HepG2 (cell line): ENCODE data around the gene SLC34A3. TPM values are rescaled to one million over a fixed set of nuclear protein-coding genes. Genes with fewer than 3 reads are reported as not detected.

Source experiments
- ATAC-seq: fragments of 200-7000 bp; cut with Tn5 transposase; 3 replicates; pipeline ENCODE4 v1.9.1; 2020; ENCODE audit warnings: mild to moderate bottlenecking, moderate library complexity
- BruUV-seq: library from RNA; stranded (reverse); fragments of 400-500 nt; replicated peaks from 2 replicates; lab custom pipeline; 2021; lab: Mats Ljungman, UMichigan
- CTCF ChIA-PET: fragments of 300-600 bp; formaldehyde crosslinking; extraction: SDS; loops from one replicate; lab custom pipeline; 2021; ENCODE audit warnings: low total read pairs, inconsistent platforms, low intra/inter-chr PET ratio; lab: Yijun Ruan, JAX
- POLR2A ChIA-PET: fragments of 350-600 bp; sonication (Branson Sonifier 250); formaldehyde crosslinking; loops from one replicate; lab custom pipeline; 2020; ENCODE audit warnings: antibody characterized with exemption, inconsistent platforms; lab: Yijun Ruan, JAX
- DNase-seq: peaks from one replicate; pipeline ENCODE4 v3.0.0-alpha.2; 2015; ENCODE audit warnings: low spot score
- FAIRE-seq: peaks from 3 replicates; lab custom pipeline; 2011; peaks lifted over from hg19 to GRCh38; lab: Jason Lieb, UNC
- H2AFZ ChIP-seq: one replicate; pipeline ENCODE4 v1.6.1; 2011; ENCODE audit warnings: low read length, inconsistent platforms
- H3K27ac ChIP-seq: fragments of 300-600 bp; 3 replicates; pipeline ENCODE4 v1.8.0; 2011; ENCODE audit warnings: mixed run types, mild to moderate bottlenecking, mixed read lengths, low read length, inconsistent platforms; ENCODE audit not compliant: insufficient read depth; ENCODE audit errors: extremely low read length
- H3K27me3 ChIP-seq, 2 experiments: fragments of 200-600 bp in 1 of 2; 2 replicates in 1 of 2; 3 replicates in 1 of 2; pipeline versions ENCODE4 v1.6.0 to v1.8.0; 2011; ENCODE audit warnings: low read length in 2 of 2, mild to moderate bottlenecking in 2 of 2, moderate library complexity in 2 of 2, inconsistent platforms in 1 of 2; ENCODE audit not compliant: insufficient read depth in 2 of 2, control insufficient read depth in 1 of 2
- H3K36me3 ChIP-seq, 2 experiments: fragments of 200-600 bp in 1 of 2; replicated peaks in 1 of 2; 2 replicates in 1 of 2; 3 replicates in 1 of 2; pipeline versions ENCODE4 v1.5.1 to v1.8.0; 2011; ENCODE audit warnings: low read length in 2 of 2, inconsistent platforms in 1 of 2; ENCODE audit not compliant: insufficient read depth in 2 of 2, control insufficient read depth in 1 of 2
- H3K4me1 ChIP-seq: 2 replicates; pipeline ENCODE4 v1.5.1; 2012; ENCODE audit warnings: low read length, inconsistent platforms; ENCODE audit not compliant: insufficient read depth
- H3K4me2 ChIP-seq: 2 replicates; pipeline ENCODE4 v1.6.0; 2011; ENCODE audit warnings: low read depth, low read length, inconsistent platforms
- H3K4me3 ChIP-seq, 3 experiments: fragments of 200-600 bp in 1 of 3; sonication (generic), shearing (Covaris generic) in 1 of 3; replicated peaks in 1 of 3; 2 replicates each; pipeline ENCODE4 v1.5.1; 2011 to 2016; ENCODE audit warnings: low read length in 3 of 3, inconsistent platforms in 2 of 3, low read depth in 2 of 3, mild to moderate bottlenecking in 2 of 3, control low read depth in 1 of 3, mixed read lengths in 1 of 3; ENCODE audit not compliant: insufficient read depth in 1 of 3
- H3K79me2 ChIP-seq: one replicate; pipeline ENCODE4 v1.6.1; 2011; ENCODE audit warnings: low read length, inconsistent platforms; ENCODE audit not compliant: insufficient read depth
- H3K9ac ChIP-seq: 2 replicates; pipeline ENCODE4 v1.6.0; 2011; ENCODE audit warnings: mild to moderate bottlenecking, low read depth, low read length, inconsistent platforms; ENCODE audit not compliant: insufficient read depth
- H3K9me3 ChIP-seq: 2 replicates; pipeline ENCODE4 v1.5.1; 2012; ENCODE audit warnings: mild to moderate bottlenecking, low read length
- H4K20me1 ChIP-seq: 2 replicates; pipeline ENCODE4 v1.6.0; 2011; ENCODE audit warnings: inconsistent platforms, mild to moderate bottlenecking, low read length, moderate library complexity; ENCODE audit not compliant: insufficient read depth
- AGO2 ChIP-seq: fragments of 200-400 bp; formaldehyde crosslinking; optimal IDR thresholded peaks from 2 replicates; pipeline ENCODE3; 2017; ENCODE audit warnings: mild to moderate bottlenecking, low read depth, low read length, moderate library complexity
- ASH2L ChIP-seq: fragments of 300-600, 200-600 bp; sonication (generic); IDR thresholded peaks from 2 replicates; pipeline ENCODE4 v1.7.0; 2017; ENCODE audit warnings: low read depth, mild to moderate bottlenecking, moderate library complexity, mixed read lengths, low read length; ENCODE audit not compliant: insufficient read length
- E2F5 ChIP-seq: sonication (generic); formaldehyde crosslinking; conservative IDR thresholded peaks from 2 replicates; pipeline ENCODE4 v1.4.0; 2020; ENCODE audit warnings: missing genetic modification reagents
- FOSL1 ChIP-seq: sonication (generic); formaldehyde crosslinking; IDR thresholded peaks from 2 replicates; pipeline ENCODE4 v1.9.0; 2021; ENCODE audit warnings: missing genetic modification reagents, borderline replicate concordance
- FOXO1 ChIP-seq: sonication (generic); formaldehyde crosslinking; IDR thresholded peaks from 2 replicates; pipeline ENCODE4 v1.4.0; 2020; ENCODE audit warnings: missing genetic modification reagents
- GPN1 ChIP-seq: sonication (generic); formaldehyde crosslinking; IDR thresholded peaks from 2 replicates; pipeline ENCODE4 v1.5.1; 2020; ENCODE audit warnings: missing genetic modification reagents, borderline replicate concordance
- HNF4A ChIP-seq: sonication (generic); formaldehyde crosslinking; IDR thresholded peaks from 2 replicates; pipeline ENCODE4 v1.4.0; 2020; ENCODE audit warnings: missing genetic modification reagents
- IKZF4 ChIP-seq: sonication (generic); formaldehyde crosslinking; IDR thresholded peaks from 2 replicates; pipeline ENCODE4 v1.5.1; 2020; ENCODE audit warnings: borderline replicate concordance, mild to moderate bottlenecking, low read depth, missing genetic modification reagents; ENCODE audit errors: not compliant biosample characterization
- ISL2 ChIP-seq: sonication (generic); formaldehyde crosslinking; IDR thresholded peaks from 2 replicates; pipeline ENCODE4 v1.5.0; 2020; ENCODE audit warnings: missing genetic modification reagents
- MAF1 ChIP-seq: sonication (generic); formaldehyde crosslinking; IDR thresholded peaks from 2 replicates; pipeline ENCODE4 v1.5.0; 2020; ENCODE audit warnings: missing genetic modification reagents, borderline replicate concordance
- MEF2D ChIP-seq: sonication (generic); formaldehyde crosslinking; IDR thresholded peaks from 2 replicates; pipeline ENCODE4 v1.5.1; 2020; ENCODE audit warnings: mild to moderate bottlenecking, missing genetic modification reagents
- MEIS1 ChIP-seq: sonication (generic); formaldehyde crosslinking; IDR thresholded peaks from 2 replicates; pipeline ENCODE4 v1.9.0; 2021; ENCODE audit warnings: mild to moderate bottlenecking, missing genetic modification reagents, moderate library complexity, borderline replicate concordance
- PAF1 ChIP-seq: IDR thresholded peaks from 2 replicates; pipeline ENCODE4 v1.6.1; 2016; ENCODE audit warnings: missing genetic modification reagents, missing compliant biosample characterization
- SRSF9 ChIP-seq: fragments of 200-400 bp; formaldehyde crosslinking; IDR thresholded peaks from 2 replicates; pipeline ENCODE4 v1.6.1; 2018; ENCODE audit warnings: borderline replicate concordance, mild to moderate bottlenecking, low read depth, low read length; ENCODE audit not compliant: insufficient read depth, poor library complexity, severe bottlenecking
- SSRP1 ChIP-seq: IDR thresholded peaks from 2 replicates; pipeline ENCODE4 v1.6.1; 2016; ENCODE audit warnings: control low read depth
- THAP8 ChIP-seq: sonication (generic); formaldehyde crosslinking; IDR thresholded peaks from 2 replicates; pipeline ENCODE4 v1.5.1; 2020; ENCODE audit warnings: missing genetic modification reagents, mild to moderate bottlenecking, borderline replicate concordance
- TRIM24 ChIP-seq: sonication (generic); formaldehyde crosslinking; IDR thresholded peaks from 2 replicates; pipeline ENCODE4 v1.8.0; 2022; ENCODE audit warnings: mild to moderate bottlenecking, missing genetic modification reagents
- ZFP82 ChIP-seq: sonication (generic); formaldehyde crosslinking; IDR thresholded peaks from 2 replicates; pipeline ENCODE4 v1.5.1; 2020; ENCODE audit warnings: mild to moderate bottlenecking, missing genetic modification reagents, borderline replicate concordance
- ZNF18 ChIP-seq: sonication (generic); formaldehyde crosslinking; IDR thresholded peaks from 2 replicates; pipeline ENCODE4 v1.8.0; 2022; ENCODE audit warnings: mild to moderate bottlenecking, missing genetic modification reagents; ENCODE audit not compliant: insufficient replicate concordance
- ZNF343 ChIP-seq: sonication (generic); formaldehyde crosslinking; IDR thresholded peaks from 2 replicates; pipeline ENCODE4 v1.4.0; 2020; ENCODE audit warnings: mild to moderate bottlenecking, missing genetic modification reagents
- ZNF547 ChIP-seq: sonication (generic); formaldehyde crosslinking; IDR thresholded peaks from 2 replicates; pipeline ENCODE4 v1.5.1; 2020; ENCODE audit warnings: mild to moderate bottlenecking, missing genetic modification reagents
- ZNF724P ChIP-seq: sonication (generic); formaldehyde crosslinking; IDR thresholded peaks from 2 replicates; pipeline ENCODE4 v1.8.0; 2022; ENCODE audit warnings: missing genetic modification reagents, borderline replicate concordance
- WGBS: methylation state at CpG from one replicate; pipeline ENCODE4 v1.1.6; 2017; ENCODE audit warnings: low lambda C conversion rate; 5-methylcytosine and 5-hydroxymethylcytosine counted together
- in situ Hi-C: cut with HindIII; loops from 2 replicates; pipeline ENCODE4 v1.10.0; 2017; ENCODE audit warnings: low pct_unique_long_range_greater_than_20kb; ENCODE audit not compliant: extremely low pct_ligation_motif_present
- intact Hi-C: fragments of 100-400 bp; cut with micrococcal nuclease; formaldehyde crosslinking; loops from one replicate; pipeline ENCODE4 v1.10.0; 2022; ENCODE audit not compliant: unreplicated experiment
- polyA plus RNA-seq, 8 experiments: library from polyadenylated mRNA; depleted of rRNA in 3 of 8; stranded (reverse) in 7 of 8; unstranded in 1 of 8; fragments of >200 nt; fragmentation: Illumina TruSeq in 4 of 8; extraction: Trizol in 4 of 8; gene quantifications; 2 replicates each; pipeline versions ENCODE4 v1.2.1 to v1.2.3, GENCODE V29; 2011 to 2016; ENCODE audit warnings: low read depth in 4 of 8, missing spikeins in 1 of 8, mixed read lengths in 1 of 8; ENCODE audit not compliant: insufficient read depth in 1 of 8
- total RNA-seq, 5 experiments: library from RNA; depleted of rRNA; stranded (reverse); fragments of >200 nt; fragmentation: Illumina TruSeq; extraction: Trizol; gene quantifications; 2 replicates each; pipeline ENCODE4 v1.2.3, GENCODE V29; 2016; ENCODE audit warnings: low read depth in 1 of 5

The SLC34A3 gene
- total and polyA plus RNA-seq, 2 of the 13 experiments (the other 11 are each of a cell fraction or from before 2014, with no cell fraction given): 0.07 to 1.0 TPM

GRCh38 chr9:137201205-137201868 lies 29.4 kb upstream of the SLC34A3 start (continued):
- TF ChIP-seq ZNF547 (0 out of 2 replicates have a peak, but pooled peaks have one; percentile 2), MEF2D (CRISPR knock-in tag) (peak; percentile 3; the same call in 1 of the 2 replicates), MEIS1 (CRISPR knock-in tag) (no peak), ZNF724P (no peak), GPN1 (CRISPR knock-in tag) (no peak), ZFP82 (peak; percentile 14; the same call in 1 of the 2 replicates), ZNF343 (no peak; the same call in 1 of the 2 replicates), FOSL1 (CRISPR knock-in tag) (no peak), E2F5 (CRISPR knock-in tag) (no peak), THAP8 (no peak)

- Histone ChIP-seq H3K36me3 (no peaks in the 10 kb centered on the region), H3K27me3 (no peaks in the 10 kb centered on the region; a peak in 1 of 5 replicates), H3K9ac (no peak overlapping the region), H3K4me3 (no peak overlapping the region), H3K4me2 (peak overlapping the region; percentile 95), H3K79me2 (peaks cover 57% of the 10 kb centered on the region), H3K9me3 (no peaks in the 10 kb centered on the region), H3K27ac (peak overlapping the region; percentile 96), H2AFZ (no peak overlapping the region), H4K20me1 (peaks cover 4% of the 10 kb centered on the region; the same call in 1 of the 2 replicates), H3K4me1 (peaks cover 60% of the 10 kb centered on the region)
- no peak for ATAC-seq
- ChIA-PET CTCF (no interaction called here), POLR2A (interaction anchor here (1.0 to 8.8 kb wide), 9 partner anchors 14 to 147 kb away, joined by 3 to 225 read pairs (median 15); partner anchors contain the start of genes ANAPC2, CYSRT1, RNF208 and RNF224)
- WGBS: 14% methylated on average over 8 of the region's 8 CpGs
- no peak for FAIRE-seq
- intact Hi-C loops: no loop called here
- BruUV-seq: no TSS peak
- in situ Hi-C loops: no loop called here
- DNase-seq: no peak
- no peak for TF ChIP-seq FOXO1 (CRISPR knock-in tag)
- no peak for TF ChIP-seq ZNF18 (CRISPR knock-in tag)
- TF ChIP-seq HNF4A (CRISPR knock-in tag): peak; percentile 31; the same call in 1 of the 2 replicates
- TF ChIP-seq TRIM24: no peak
- TF ChIP-seq MAF1: no peak
- TF ChIP-seq ISL2 (CRISPR knock-in tag): no peak
- no peak for TF ChIP-seq SRSF9
- TF ChIP-seq AGO2: no peak
- no peak for TF ChIP-seq PAF1
- no peak for TF ChIP-seq SSRP1 (CRISPR knock-in tag)
- no peak for TF ChIP-seq IKZF4
- peak; percentile 8 for TF ChIP-seq ASH2L
Observed at GRCh38 chr9:137202966-137203365, 27.7 kb upstream of the SLC34A3 start.
